Gastrocnemius medialis (tissue), 4 donors: ENCODE measurements around the gene ETV6.

Experiments used
- CTCF ChIP-seq, 5 experiments: fragments of 450-650 bp in 3 of 5; fragments of 200-600 bp in 2 of 5; sonication (generic) in 2 of 5; IDR thresholded peaks in 4 of 5; conservative IDR thresholded peaks in 1 of 5; 1 replicate in 4 of 5; 2 replicates in 1 of 5; pipeline ENCODE4 v1.5.1; 2016 to 2019; ENCODE audit warnings: antibody characterized with exemption in 5 of 5, mild to moderate bottlenecking in 3 of 5, moderate library complexity in 3 of 5
- POLR2A ChIP-seq, 2 donors: fragments of 450-650 bp; IDR thresholded peaks; one replicate each; pipeline ENCODE4 v1.6.1; 2017; ENCODE audit warnings: antibody characterized with exemption in 2 of 2, mild to moderate bottlenecking in 2 of 2, moderate library complexity in 2 of 2

- TF ChIP-seq CTCF (IDR thresholded peaks at IDR 0.05 in 4 of 5, conservative IDR thresholded peaks at IDR 0.05 in 1 of 5) (no peak), POLR2A (IDR thresholded peaks at IDR 0.05) (no peak)
These were observed 39.4 kb downstream of the ETV6 start for GRCh38 chr12:11688831-11689230.
